ENCODE results near the gene SLC25A12. TPM values are rescaled to one million over a fixed set of nuclear protein-coding genes. Genes with fewer than 3 reads are reported as not detected.

SLC25A12 gene
- total RNA-seq, 1 experiment from 2014 or later: 25.1 TPM

Other genes starting within 250 kb of the SLC25A12 start
- gene DYNC1I2, start 206.8 kb downstream of the SLC25A12 start, total RNA-seq (2014; rRNA removed; shearing (Covaris generic)): 98.3 and 148 TPM in 2 replicates
- gene HAT1, start 28.2 kb upstream of the SLC25A12 start, total RNA-seq (2014; rRNA removed; shearing (Covaris generic)): 99.6 and 151 TPM in 2 replicates
- 6.8 and 7.8 TPM in 2 replicates for gene METAP1D, start 105.7 kb upstream of the SLC25A12 start, total RNA-seq (2014; rRNA removed; shearing (Covaris generic))
- 5.6 and 6.8 TPM in 2 replicates for gene DLX1, start 191.3 kb upstream of the SLC25A12 start, total RNA-seq (2014; rRNA removed; shearing (Covaris generic))
- gene DLX2, start 208.7 kb upstream of the SLC25A12 start, total RNA-seq (2014; rRNA removed; shearing (Covaris generic)): 1.9 and 4.2 TPM in 2 replicates

Data from M059J (cell line).